SHP77 treated with DMSO at 0.1 percent for 48 hours (cell line): ENCODE measurements around the gene FXYD3.

Experiments used
- DNase-seq: peaks from one replicate; lab custom pipeline; 2025; lab: John Stamatoyannopoulos, UW

Gene FXYD3

GRCh38 chr19:35160629-35161433 is 45.2 kb downstream of the FXYD3 start:
- DNase-seq = no peak

- no peak for DNase-seq
Observed at GRCh38 chr19:35161434-35161743, 45.8 kb downstream of the FXYD3 start.

DNA sequence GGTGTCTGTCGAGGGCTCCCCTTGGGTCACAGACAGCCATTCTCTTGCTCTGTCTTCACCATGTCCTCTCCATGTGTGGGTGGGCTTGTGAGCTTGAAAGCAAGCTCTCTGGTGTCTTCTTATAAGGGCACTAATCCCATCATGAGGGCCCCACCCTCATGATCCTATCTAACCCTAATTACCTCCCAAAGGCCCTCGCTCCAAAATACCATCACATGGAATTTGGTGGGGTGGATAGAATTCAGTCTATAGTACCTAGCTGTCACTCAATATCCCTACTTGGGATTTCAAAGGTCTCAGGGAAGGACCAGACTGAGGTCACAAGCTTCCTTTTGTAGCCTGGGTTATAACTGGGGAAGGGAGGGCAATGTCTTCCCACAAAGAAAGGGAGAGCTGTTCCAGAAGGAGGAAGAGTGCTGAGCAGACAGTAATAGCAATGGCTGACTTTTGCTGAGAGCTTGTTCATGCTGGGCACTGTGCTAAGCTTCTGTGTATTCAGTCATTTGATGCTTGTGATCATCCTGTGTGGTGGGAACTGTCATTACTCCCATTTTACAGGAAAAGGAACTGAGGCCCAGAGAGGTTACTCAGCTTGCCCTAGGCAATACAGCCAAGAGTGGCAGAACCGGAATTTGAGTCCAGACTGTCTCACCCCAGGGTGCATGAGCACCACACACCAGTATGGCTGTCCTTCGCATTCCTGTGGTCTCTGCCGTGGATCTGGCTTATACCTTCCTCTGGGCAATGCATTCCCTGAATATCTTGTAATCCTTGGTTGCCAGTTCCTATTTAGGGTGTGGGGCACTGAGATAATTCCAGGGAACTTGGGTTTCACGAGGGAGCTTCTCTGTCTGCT is 47.1 kb downstream of the FXYD3 start:
- DNase-seq = no peak

DNA sequence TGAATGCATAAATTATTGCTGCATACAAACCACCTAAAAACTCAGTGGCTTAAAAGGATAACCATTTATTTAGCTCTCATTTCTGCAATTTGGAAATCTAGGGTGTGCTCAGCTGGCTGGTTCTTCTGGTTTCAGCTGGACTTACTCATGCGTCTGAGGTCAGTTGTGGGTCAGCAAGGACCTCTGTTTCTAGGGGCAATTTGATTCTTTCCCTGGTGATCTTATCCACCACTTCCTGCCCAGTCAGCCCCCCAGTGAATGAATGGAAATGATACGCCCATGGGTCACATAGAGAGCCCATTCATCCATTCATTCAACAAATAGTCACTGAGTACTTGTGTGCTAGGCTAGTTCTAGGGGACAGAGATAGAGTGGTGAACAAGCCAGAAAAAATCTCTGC is 48.8 kb downstream of the FXYD3 start:
- DNase-seq = no peak

DNA sequence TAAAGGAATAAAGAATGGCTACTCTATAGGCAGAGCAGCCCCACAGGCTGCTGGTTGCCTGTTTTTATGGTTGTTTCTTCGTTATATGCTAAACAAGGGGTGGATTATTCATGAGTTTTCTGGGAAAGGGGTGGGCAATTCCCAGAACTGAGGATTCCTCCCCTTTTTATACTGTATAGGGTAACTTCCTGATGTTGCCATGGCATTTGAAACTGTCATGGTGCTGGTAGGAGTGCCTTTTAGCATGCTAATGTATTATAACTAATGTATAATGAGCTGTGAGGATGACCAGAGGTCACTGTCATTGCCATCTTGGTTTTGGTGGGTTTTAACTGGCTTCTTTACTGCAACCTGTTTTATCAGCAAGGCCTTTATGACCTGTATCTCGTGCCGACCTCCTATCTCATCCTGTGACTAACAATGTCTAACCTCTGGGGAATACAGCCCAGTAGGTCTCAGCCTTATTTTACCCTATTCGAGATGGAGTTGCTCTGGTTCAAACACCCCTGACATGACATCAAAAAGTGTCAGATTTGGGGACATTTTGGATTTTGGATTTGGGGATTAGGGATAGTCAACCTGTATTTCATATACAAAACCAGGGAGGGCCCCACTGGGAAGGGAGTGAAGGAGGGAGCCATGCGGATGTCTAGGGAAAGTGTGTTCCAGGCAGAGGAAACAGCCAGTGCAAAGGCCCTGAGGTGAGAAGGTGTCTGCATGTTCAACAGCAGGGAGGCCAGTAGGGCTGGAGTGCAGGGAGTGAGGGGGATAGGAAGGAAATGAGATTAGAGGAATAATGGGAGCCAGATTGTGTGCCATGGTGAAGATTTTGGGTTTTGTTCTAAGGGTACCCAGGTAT is 49.8 kb downstream of the FXYD3 start:
- DNase-seq = no peak

DNA sequence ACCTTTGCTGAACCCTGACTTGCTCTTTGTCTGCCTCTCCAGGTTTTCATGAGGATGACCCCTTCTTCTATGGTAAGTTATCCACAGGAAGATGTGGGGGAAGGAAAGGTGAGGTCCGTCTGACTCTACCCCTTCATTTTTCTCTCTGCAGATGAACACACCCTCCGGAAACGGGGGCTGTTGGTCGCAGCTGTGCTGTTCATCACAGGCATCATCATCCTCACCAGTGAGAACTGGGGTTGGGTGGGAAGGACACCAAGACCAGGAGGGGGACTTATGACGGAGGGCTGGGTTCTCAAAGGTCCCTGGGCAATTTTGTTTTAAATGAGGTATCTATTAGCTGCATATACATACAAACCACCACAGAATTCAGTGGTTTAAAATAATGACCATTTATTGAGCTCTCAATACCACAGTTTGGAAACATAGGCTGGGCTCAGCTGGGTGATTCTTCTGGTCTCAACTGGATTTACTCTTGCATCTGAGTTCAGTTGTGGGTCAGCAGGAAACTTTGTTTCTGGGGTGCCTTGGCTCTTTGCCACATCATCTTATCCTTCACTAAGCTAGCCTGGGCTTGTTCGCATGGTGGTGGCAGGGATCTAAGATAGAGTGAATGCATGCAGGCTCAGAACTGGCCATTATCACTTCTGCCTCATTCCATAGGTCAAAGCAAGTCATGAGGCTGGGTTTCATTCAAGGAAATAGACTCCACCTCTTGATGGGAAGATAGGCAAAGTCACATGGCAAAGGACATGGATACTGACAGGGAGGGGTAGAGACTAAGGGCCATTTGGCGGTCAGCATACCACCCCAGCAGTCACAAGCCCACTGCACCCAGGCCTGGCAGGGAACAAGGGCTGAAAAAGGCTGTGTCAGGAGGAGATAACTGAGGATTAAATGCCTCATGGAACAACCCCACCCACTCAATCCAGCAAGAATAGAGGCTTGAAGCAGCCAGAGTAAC is 50.8 kb downstream of the FXYD3 start:
- DNase-seq = no peak

DNA sequence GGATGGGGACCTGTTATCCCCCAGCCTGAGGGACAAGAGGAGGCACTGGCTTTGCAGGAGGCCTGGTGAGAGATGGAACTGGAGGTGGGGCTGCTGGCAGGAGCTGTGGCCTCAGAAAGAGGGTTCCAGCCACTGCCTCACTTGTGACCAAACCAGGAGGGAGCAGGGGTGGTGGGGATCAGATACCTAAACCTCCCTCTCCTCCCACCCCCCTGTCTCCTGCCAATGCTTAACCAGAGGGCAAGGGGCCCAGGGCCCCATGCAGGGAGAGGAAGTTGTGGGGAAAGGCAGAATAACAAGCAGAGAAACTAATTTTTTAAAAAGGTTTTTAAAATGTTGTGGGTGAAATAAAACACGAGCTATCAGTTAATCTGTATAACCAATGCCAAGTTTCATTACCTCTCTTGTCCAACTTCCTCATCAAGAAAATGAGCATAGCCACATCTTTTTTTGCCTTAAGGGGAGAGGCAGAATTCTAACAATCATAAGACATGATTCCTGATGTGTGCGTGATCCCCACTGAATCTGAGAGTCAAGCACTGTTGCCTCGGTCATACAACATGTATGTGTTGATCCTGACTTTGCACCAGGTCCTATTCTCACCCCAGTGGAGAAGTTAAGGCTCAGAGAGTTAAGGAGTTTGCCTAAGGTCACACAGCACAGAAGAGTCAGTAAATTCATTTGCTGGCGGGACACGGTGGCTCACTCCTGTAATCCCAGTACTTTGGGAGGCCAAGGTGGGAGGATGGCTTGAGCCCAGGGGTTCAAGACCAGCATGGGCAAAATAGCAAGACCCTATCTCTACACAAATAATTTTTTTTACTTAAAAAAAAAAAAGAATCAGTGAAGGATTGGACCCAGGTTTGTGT is 51.9 kb downstream of the FXYD3 start:
- DNase-seq = no peak

DNA sequence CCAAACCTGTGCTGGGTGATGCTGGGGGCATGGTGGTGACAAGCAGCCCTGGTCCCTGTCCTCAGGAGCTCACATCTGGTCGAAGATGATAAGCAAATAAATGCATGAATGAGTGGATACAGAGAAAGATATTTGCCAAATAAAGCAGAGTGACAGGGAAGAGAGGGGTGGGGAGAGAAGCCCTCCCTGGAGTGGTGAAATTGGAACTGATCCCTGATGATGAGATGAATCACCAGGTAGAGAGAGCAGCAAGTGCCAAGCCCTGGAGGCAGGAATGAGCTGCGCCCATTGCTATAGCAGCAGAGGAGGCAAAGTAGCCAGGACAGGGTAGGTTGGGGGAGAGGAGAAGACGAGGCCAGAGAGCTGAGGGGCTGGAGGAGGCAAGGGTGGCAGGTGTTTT is 52.6 kb downstream of the FXYD3 start:
- no peak for DNase-seq

DNA sequence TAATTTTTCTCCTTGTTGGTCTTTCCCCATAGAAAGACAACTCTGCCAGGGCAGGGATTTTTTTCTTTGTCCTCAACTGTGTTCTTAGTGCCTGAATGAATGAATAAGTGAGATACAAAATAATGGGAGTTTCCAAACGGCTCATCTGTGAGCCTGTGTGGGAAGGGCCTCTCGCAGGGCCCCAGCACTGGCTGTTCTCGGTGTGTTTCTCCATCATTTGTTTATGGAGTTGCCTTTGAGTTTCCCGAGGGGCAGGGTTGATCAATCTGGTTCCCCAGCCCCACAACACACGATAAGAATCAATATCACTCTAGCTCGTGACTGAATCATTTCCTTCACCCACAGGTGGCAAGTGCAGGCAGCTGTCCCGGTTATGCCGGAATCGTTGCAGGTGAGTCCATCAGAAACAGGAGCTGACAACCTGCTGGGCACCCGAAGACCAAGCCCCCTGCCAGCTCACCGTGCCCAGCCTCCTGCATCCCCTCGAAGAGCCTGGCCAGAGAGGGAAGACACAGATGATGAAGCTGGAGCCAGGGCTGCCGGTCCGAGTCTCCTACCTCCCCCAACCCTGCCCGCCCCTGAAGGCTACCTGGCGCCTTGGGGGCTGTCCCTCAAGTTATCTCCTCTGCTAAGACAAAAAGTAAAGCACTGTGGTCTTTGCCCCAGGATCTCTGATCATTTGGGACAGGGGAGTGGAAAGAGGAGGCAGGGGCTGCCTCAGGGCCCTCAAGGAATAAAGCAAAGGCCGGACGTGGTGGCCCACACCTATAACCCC is 53.8 kb downstream of the FXYD3 start:
- DNase-seq = no peak

- DNase-seq = no peak
Observed at GRCh38 chr19:35170359-35171061, 54.9 kb downstream of the FXYD3 start.

GRCh38 chr19:35171730-35172129 is 56.1 kb downstream of the FXYD3 start:
- DNase-seq = no peak
